Activated CD4-positive, alpha-beta T cell treated with anti-CD3 and anti-CD28 coated beads, Interleukin-2, Interleukin-4, amounts not matched to agents 100 ng/mL and 50 ng/mL, durations not matched to agents 16 hours and 8 hours (primary cell): ENCODE data around the gene MBD6.

ENCODE experiments used
- DNase-seq: peaks from one replicate; pipeline ENCODE4 v3.0.0-alpha.2; 2020; ENCODE audit warnings: low spot score

Gene MBD6

GRCh38 chr12:57528831-57529555, 6.4 kb downstream of the MBD6 start:
- DNase-seq, result no peak

GRCh38 chr12:57529831-57530230, 7.2 kb downstream of the MBD6 start:
- DNase-seq, result no peak

- DNase-seq, result no peak
Measured at GRCh38 chr12:57530396-57531142, 7.9 kb downstream of the MBD6 start.

GRCh38 chr12:57531836-57532235, 9.2 kb downstream of the MBD6 start:
- no peak for DNase-seq

GRCh38 chr12:57533108-57533507, 10.5 kb downstream of the MBD6 start:
- no peak for DNase-seq

GRCh38 chr12:57534250-57534649, 11.6 kb downstream of the MBD6 start:
- DNase-seq, result no peak

GRCh38 chr12:57534991-57535543, 12.4 kb downstream of the MBD6 start:
- DNase-seq, result no peak

- no peak for DNase-seq
Measured at GRCh38 chr12:57535764-57536596, 13.4 kb downstream of the MBD6 start.

GRCh38 chr12:57536597-57536942, 13.9 kb downstream of the MBD6 start:
- DNase-seq, result no peak

GRCh38 chr12:57539134-57539768, 16.6 kb downstream of the MBD6 start:
- DNase-seq, result no peak

GRCh38 chr12:57541001-57541400, 18.4 kb downstream of the MBD6 start:
- DNase-seq, result no peak

GRCh38 chr12:57541717-57542116, 19.1 kb downstream of the MBD6 start:
- no peak for DNase-seq

- no peak for DNase-seq
Measured at GRCh38 chr12:57543581-57543980, 21.0 kb downstream of the MBD6 start.

- DNase-seq, result no peak
Measured at GRCh38 chr12:57545809-57546437, 23.3 kb downstream of the MBD6 start.

GRCh38 chr12:57546438-57547287, 24.0 kb downstream of the MBD6 start, which contains the start of gene DCTN2:
DCTN2 (minus strand) TSS chr12:57547192; CDS start chr12:57547063, 129 bp downstream.
- peak; percentile 98 for DNase-seq

- no peak for DNase-seq
Measured at GRCh38 chr12:57547288-57548012, 24.8 kb downstream of the MBD6 start.

- DNase-seq, result no peak
Measured at GRCh38 chr12:57548013-57548315, 25.3 kb downstream of the MBD6 start.

- DNase-seq, result no peak
Measured at GRCh38 chr12:57548488-57548887, 25.9 kb downstream of the MBD6 start.

GRCh38 chr12:57549203-57549908, 26.7 kb downstream of the MBD6 start:
- no peak for DNase-seq
